Measurements from ENCODE around the gene HMCN1. TPM values are rescaled to one million over a fixed set of nuclear protein-coding genes. Genes with fewer than 3 reads are reported as not detected.

HMCN1 gene
- polyA plus RNA-seq, 1 donor from 2014 or later = 0.66 TPM

- Histone ChIP-seq H3K27ac (ENCODE audit: low read length) (no peak overlapping the region), H3K79me2 (replicated peaks; ENCODE audit: insufficient read depth, low read length) (no peaks in the 10 kb centered on the region), H2AFZ (ENCODE audit: low read depth, low read length) (no peak overlapping the region), H3K9me3 (ENCODE audit: low read length) (no peaks in the 10 kb centered on the region), H3K36me3 (ENCODE audit: insufficient read depth, low read length) (no peaks in the 10 kb centered on the region), H3F3A (ENCODE audit: insufficient read depth, low read length, poor library complexity, severe bottlenecking) (no peaks in the 10 kb centered on the region), H3K9me2 (ENCODE audit: insufficient read depth, low read length) (no peaks in the 10 kb centered on the region), H3K9ac (ENCODE audit: low read length) (no peak overlapping the region), H3K4me2 (ENCODE audit: low read length) (no peak overlapping the region), H3K27me3 (ENCODE audit: insufficient read depth, low read depth, low read length) (no peaks in the 10 kb centered on the region), H3K4me3 (ENCODE audit: low read length) (no peak overlapping the region), H4K20me1 (ENCODE audit: insufficient read depth) (no peaks in the 10 kb centered on the region)
- TF ChIP-seq TAF1 (IDR thresholded peaks at IDR 0.05; ENCODE audit: low read depth) (no peak), REST (IDR thresholded peaks at IDR 0.05; ENCODE audit: borderline replicate concordance) (no peak), MXI1 (conservative IDR thresholded peaks at IDR 0.05; ENCODE audit: poor library complexity, severe bottlenecking) (no peak), EP300 (conservative IDR thresholded peaks at IDR 0.05; ENCODE audit: poor library complexity, severe bottlenecking) (no peak), SMC3 (conservative IDR thresholded peaks at IDR 0.05; ENCODE audit: poor library complexity) (no peak), CTCF (IDR thresholded peaks at IDR 0.05; ENCODE audit: poor library complexity, severe bottlenecking) (no peak), POLR2AphosphoS5 (IDR thresholded peaks at IDR 0.05) (no peak), EZH2 (IDR thresholded peaks at IDR 0.05; ENCODE audit: borderline replicate concordance, insufficient read depth, low read length, poor library complexity, severe bottlenecking) (no peak), RAD21 (conservative IDR thresholded peaks at IDR 0.05) (no peak)
Measured at GRCh38 chr1:186060226-186060625, 326.0 kb downstream of the HMCN1 start.

- Histone ChIP-seq H3K4me2 (ENCODE audit: low read length) (no peak overlapping the region), H3K4me3 (ENCODE audit: low read length) (no peak overlapping the region), H4K20me1 (ENCODE audit: insufficient read depth) (no peaks in the 10 kb centered on the region), H3F3A (ENCODE audit: insufficient read depth, low read length, poor library complexity, severe bottlenecking) (no peaks in the 10 kb centered on the region), H3K9me2 (ENCODE audit: insufficient read depth, low read length) (no peaks in the 10 kb centered on the region), H3K79me2 (replicated peaks; ENCODE audit: insufficient read depth, low read length) (no peaks in the 10 kb centered on the region), H3K36me3 (ENCODE audit: insufficient read depth, low read length) (no peaks in the 10 kb centered on the region), H3K9me3 (ENCODE audit: low read length) (no peaks in the 10 kb centered on the region), H3K9ac (ENCODE audit: low read length) (no peak overlapping the region), H3K27ac (ENCODE audit: low read length) (no peak overlapping the region), H3K27me3 (ENCODE audit: insufficient read depth, low read depth, low read length) (no peaks in the 10 kb centered on the region), H2AFZ (ENCODE audit: low read depth, low read length) (no peak overlapping the region)
- TF ChIP-seq SMC3 (conservative IDR thresholded peaks at IDR 0.05; ENCODE audit: poor library complexity) (no peak), POLR2AphosphoS5 (IDR thresholded peaks at IDR 0.05) (no peak)
Measured at GRCh38 chr1:186063091-186063657, 329.0 kb downstream of the HMCN1 start.
